GM19468 (cell line): ENCODE data around the gene NKX1-2.

ENCODE experiments used
- ATAC-seq: cut with Tn5 transposase; IDR thresholded peaks from one replicate; pipeline ENCODE4 v1.9.1; 2021; ENCODE audit warnings: mild to moderate bottlenecking, moderate library complexity, moderate number of reproducible peaks; ENCODE audit not compliant: unreplicated experiment; ENCODE audit errors: extremely low read depth

The NKX1-2 gene

DNA sequence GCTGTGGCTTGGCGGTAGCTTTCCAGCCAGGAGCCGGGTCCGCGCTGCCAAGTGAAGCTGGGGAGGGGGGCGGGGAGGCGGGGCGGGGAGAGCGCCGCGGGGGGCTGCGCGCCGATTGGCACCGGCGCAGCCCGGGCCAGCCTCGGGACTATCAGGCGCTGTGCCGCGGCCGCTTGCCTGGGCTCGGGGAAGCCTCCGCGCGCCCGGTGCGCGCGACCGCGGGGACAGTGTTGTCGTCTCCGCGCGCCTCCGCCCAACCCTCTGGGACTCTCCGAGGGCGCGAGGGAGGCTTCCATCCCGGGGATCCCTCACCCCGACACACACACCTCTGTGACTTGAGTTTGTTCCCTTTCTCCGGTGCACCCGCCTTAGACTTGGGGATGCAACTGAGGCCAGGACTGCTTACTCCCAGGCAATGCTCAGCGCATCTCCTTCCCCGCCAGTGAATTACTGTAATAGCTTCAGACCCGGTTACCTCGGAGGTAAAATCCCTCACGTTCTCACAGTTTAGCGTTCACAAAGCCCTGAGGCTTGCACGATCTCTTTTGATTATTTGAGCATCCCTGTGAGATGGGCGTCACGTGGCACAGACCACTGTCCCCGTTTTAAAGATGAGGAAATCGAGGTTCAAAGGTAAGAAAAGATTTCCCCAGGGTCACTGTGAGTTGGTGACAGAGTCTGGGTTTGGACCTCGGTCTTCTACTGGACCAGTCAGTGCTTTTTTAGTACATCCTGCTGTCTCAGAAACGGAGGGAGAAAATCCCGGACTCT lies at the start of gene NKX1-2:
NKX1-2 (minus strand) TSS at position 24 of the 771 bp plus-strand sequence. CDS start 92 bp downstream, outside the sequence.
- no peak for ATAC-seq

GRCh38 chr10:124498056-124498455 lies 48.2 kb upstream of the NKX1-2 start:
- ATAC-seq = no peak

- ATAC-seq = no peak
Measured at GRCh38 chr10:124497196-124497881, 47.5 kb upstream of the NKX1-2 start.

GRCh38 chr10:124496620-124497019 lies 46.8 kb upstream of the NKX1-2 start:
- no peak for ATAC-seq

GRCh38 chr10:124496150-124496549 lies 46.3 kb upstream of the NKX1-2 start:
- ATAC-seq = no peak

- ATAC-seq = no peak
Measured at GRCh38 chr10:124495725-124496124, 45.9 kb upstream of the NKX1-2 start.

DNA sequence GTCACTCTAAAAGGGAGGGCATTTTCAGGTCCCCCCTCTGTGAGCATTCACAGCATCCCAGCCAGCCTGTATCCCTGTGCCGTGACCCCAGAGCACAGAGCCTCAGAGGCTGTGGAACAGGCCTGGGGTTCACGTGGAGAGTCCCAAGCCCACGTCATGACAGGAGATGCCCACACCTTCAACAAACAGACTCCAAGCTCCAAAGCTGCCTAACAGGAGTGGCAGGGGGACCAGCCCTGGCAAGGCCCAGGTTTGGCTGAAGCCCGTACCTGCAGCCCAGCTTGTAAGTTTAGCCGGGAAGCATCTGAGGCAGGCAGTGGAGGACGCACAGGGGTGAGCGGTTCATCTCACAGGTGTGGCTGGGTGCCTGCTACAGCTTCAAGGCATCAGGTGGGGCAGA lies 45.3 kb upstream of the NKX1-2 start:
- no peak for ATAC-seq

- no peak for ATAC-seq
Measured at GRCh38 chr10:124494046-124494807, 44.4 kb upstream of the NKX1-2 start.

DNA sequence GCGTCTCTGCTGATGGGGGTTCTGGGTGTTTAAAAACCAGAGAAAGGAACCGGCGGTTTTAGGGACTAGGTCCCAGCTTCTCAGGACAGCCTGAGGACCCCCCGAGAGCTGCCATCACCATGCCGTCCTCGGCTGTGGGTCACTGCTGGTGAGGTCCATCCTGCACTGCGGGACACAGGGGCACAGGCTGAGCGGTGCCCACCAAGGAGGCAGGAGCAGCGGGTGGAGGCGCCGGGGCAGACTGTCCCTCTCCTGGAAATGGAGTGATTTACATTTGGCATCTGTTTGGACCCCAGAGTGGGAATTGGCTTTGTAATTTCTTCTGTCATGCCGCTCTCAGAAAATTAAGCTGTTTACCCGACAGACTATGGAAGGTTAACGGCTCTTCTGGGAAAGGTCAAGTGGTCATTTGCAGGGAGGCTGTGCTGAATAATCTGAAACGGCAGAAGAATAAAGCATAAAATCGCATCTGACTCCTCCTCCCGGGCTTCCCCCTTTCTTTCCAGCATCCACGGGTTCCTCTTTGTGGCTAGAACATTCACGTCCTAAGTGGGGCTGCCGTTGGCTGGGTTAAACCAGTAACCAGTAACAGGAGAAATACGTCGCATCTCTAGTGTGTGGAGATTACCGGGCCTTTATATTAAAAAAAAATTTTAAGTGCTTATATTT lies 43.5 kb upstream of the NKX1-2 start:
- ATAC-seq = no peak

- no peak for ATAC-seq
Measured at GRCh38 chr10:124492266-124492665, 42.4 kb upstream of the NKX1-2 start.

GRCh38 chr10:124491105-124491504 lies 41.3 kb upstream of the NKX1-2 start:
- ATAC-seq = no peak

- ATAC-seq = no peak
Measured at GRCh38 chr10:124486635-124487034, 36.8 kb upstream of the NKX1-2 start.

DNA sequence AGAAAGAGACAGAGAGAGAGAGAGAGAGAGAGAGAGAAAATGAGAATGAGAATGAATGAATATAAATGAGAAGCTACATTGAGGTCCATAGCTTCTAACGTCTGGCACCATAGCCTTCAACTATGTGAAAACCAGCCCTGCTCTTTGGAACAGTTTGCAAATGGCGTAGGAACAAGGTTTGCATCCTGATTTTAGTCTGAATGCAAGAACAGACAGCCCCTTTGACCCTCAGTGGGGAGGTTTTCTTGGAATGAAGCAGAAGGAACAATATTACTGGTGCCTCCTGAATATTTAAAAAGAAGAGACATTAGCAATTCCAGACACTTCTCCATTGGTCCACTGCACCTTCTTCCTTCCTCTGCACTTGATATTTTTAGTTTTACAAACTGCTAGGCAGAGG lies 34.8 kb upstream of the NKX1-2 start:
- no peak for ATAC-seq

DNA sequence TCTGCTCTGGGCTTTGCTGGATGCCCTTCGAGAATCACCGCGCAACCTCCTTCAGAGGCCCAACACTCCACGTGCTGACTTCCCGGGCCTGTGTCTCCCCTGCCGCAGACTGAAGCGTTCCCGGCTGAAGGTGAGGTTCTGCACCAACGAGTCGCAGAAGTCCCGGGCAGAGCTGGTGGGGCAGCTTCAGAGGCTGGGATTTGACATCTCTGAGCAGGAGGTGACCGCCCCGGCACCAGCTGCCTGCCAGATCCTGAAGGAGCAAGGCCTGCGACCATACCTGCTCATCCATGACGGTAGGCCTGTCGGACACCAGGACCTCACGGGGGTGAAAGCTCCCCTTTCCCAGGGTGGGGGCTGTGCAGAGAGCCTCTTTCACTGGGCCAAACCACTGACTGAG lies 34.2 kb upstream of the NKX1-2 start:
- no peak for ATAC-seq

- no peak for ATAC-seq
Measured at GRCh38 chr10:124482876-124483275, 33.0 kb upstream of the NKX1-2 start.

DNA sequence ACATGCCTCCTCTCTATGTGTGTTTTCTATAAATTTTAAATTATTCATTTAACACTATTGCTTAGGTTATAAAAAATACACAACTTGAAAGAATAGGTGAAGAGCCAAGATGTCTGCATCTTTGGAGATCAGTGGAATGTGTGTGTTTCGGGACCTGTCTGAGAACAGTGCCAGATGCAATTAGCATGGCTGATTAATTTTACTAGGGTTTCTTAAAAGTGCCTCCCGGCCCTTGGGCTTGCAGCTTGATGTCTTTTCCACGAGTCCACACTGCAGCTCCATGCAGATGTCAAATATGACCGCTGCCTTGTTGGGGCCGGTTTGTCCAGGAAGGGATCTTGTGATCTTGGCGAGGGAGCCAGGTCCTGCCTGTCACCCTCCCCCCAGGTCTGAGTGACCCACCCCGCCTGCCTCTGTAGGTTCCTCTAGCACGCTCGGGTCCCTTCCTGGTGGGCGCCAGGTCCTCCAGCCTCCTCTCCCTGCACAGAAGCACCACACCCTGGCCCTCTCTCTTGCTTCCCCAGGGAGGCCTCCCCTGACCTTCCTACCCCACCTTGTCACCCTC lies 32.5 kb upstream of the NKX1-2 start:
- ATAC-seq = no peak

GRCh38 chr10:124481717-124482116 lies 31.9 kb upstream of the NKX1-2 start:
- ATAC-seq = no peak

GRCh38 chr10:124480860-124481259 lies 31.0 kb upstream of the NKX1-2 start:
- no peak for ATAC-seq

GRCh38 chr10:124478515-124478914 lies 28.7 kb upstream of the NKX1-2 start:
- no peak for ATAC-seq
